ENCODE data around the gene OR6K3.

OR6K3 gene

GRCh38 chr1:158686111-158687009, 34.2 kb downstream of the OR6K3 start, which contains the start of gene SPTA1:
TSS of gene SPTA1 (minus strand) at chr1:158686715. CDS start at chr1:158686517, 198 bp downstream.
- no peak for ATAC-seq
- TF ChIP-seq PATZ1 (CRISPR knock-in tag; IDR thresholded peaks at IDR 0.05; ENCODE audit: borderline replicate concordance) (no peak), ZC3H10 (CRISPR knock-in tag; IDR thresholded peaks at IDR 0.05) (no peak), CSRNP3 (CRISPR knock-in tag; IDR thresholded peaks at IDR 0.05) (no peak), OSR1 (CRISPR knock-in tag; IDR thresholded peaks at IDR 0.05) (no peak)

GRCh38 chr1:158685085-158685484, 35.4 kb downstream of the OR6K3 start:
- ATAC-seq = no peak
- TF ChIP-seq ARNTL (CRISPR knock-in tag; IDR thresholded peaks at IDR 0.05; ENCODE audit: borderline replicate concordance, low read depth) = no peak
- no peak for TF ChIP-seq POU6F1 (CRISPR knock-in tag; IDR thresholded peaks at IDR 0.05; ENCODE audit: borderline replicate concordance, low read depth)
- TF ChIP-seq TOX (CRISPR knock-in tag; IDR thresholded peaks at IDR 0.05; ENCODE audit: borderline replicate concordance) = no peak
- TF ChIP-seq CSRNP3 (CRISPR knock-in tag; IDR thresholded peaks at IDR 0.05) = no peak

- TF ChIP-seq PPARA (CRISPR knock-in tag; IDR thresholded peaks at IDR 0.05; ENCODE audit: borderline replicate concordance) = no peak
- no peak for TF ChIP-seq SNAI2 (CRISPR knock-in tag; IDR thresholded peaks at IDR 0.05)
- no peak for TF ChIP-seq GLIS3 (CRISPR knock-in tag; IDR thresholded peaks at IDR 0.05)
- no peak for TF ChIP-seq ARNTL (CRISPR knock-in tag; IDR thresholded peaks at IDR 0.05; ENCODE audit: borderline replicate concordance, low read depth)
- TF ChIP-seq BACH2 (CRISPR knock-in tag; IDR thresholded peaks at IDR 0.05; ENCODE audit: borderline replicate concordance) = no peak
- no peak for ATAC-seq
Observed at GRCh38 chr1:158681606-158682005, 38.9 kb downstream of the OR6K3 start.

GRCh38 chr1:158679289-158679688, 41.2 kb downstream of the OR6K3 start:
- no peak for ATAC-seq
- TF ChIP-seq ARNTL (CRISPR knock-in tag; IDR thresholded peaks at IDR 0.05; ENCODE audit: borderline replicate concordance, low read depth) (no peak), CSRNP3 (CRISPR knock-in tag; IDR thresholded peaks at IDR 0.05) (no peak), TOX (CRISPR knock-in tag; IDR thresholded peaks at IDR 0.05; ENCODE audit: borderline replicate concordance) (no peak), PATZ1 (CRISPR knock-in tag; IDR thresholded peaks at IDR 0.05; ENCODE audit: borderline replicate concordance) (no peak), PPARA (CRISPR knock-in tag; IDR thresholded peaks at IDR 0.05; ENCODE audit: borderline replicate concordance) (no peak), SNAI2 (CRISPR knock-in tag; IDR thresholded peaks at IDR 0.05) (no peak), OSR1 (CRISPR knock-in tag; IDR thresholded peaks at IDR 0.05) (no peak), ZFP3 (CRISPR knock-in tag; IDR thresholded peaks at IDR 0.05) (no peak), GLIS3 (CRISPR knock-in tag; IDR thresholded peaks at IDR 0.05) (no peak), RARB (CRISPR knock-in tag; IDR thresholded peaks at IDR 0.05) (no peak), CREB5 (CRISPR knock-in tag; IDR thresholded peaks at IDR 0.05; ENCODE audit: low read depth) (no peak)
